T-helper 2 cell treated with Interferon-gamma antibody and Interleukin-4, amounts not matched to agents 100 ng/mL and 5 ng/mL, for 36 hours (primary cell): ENCODE measurements around the gene LAMA4. TPM values are rescaled to one million over a fixed set of nuclear protein-coding genes. Genes with fewer than 3 reads are reported as not detected.

Source experiments
- intact Hi-C: fragments of 100-400 bp; cut with micrococcal nuclease; formaldehyde crosslinking; loops from one replicate; pipeline ENCODE4 v1.15.1; 2023
- total RNA-seq: library from RNA; stranded (reverse); gene quantifications from 2 replicates; pipeline ENCODE4 v1.2.3, GENCODE V29; 2022

Gene LAMA4
- total RNA-seq, 1 donor from 2014 or later: not detected

- intact Hi-C loops: no loop called here
These were observed 24.9 kb upstream of the LAMA4 start for GRCh38 chr6:112279031-112279935.

DNA sequence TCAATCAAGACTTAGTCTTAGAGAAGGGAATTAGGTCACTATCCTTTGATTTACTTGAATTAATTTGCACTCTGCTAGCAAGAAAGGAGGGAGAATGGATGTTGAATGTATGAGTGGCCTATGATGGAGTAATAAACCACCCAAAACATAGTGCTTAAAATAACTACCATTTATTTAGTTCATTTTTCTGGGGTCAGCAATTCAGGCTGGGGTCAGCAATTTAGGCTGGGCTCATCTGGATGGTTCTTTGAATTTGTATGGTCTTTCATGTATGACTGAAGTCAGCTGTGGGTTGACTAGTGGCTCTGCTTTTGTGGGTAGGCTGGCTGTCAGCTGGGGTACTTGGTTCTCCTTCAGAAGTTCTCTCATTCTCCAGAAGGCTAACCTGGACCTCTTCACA lies 21.0 kb upstream of the LAMA4 start:
- intact Hi-C loops: no loop called here

- intact Hi-C loops: no loop called here
These were observed 20.4 kb upstream of the LAMA4 start for GRCh38 chr6:112274774-112275173.

- intact Hi-C loops: no loop called here
These were observed 18.4 kb upstream of the LAMA4 start for GRCh38 chr6:112272799-112273198.

- intact Hi-C loops: no loop called here
These were observed 16.4 kb upstream of the LAMA4 start for GRCh38 chr6:112270756-112271155.

DNA sequence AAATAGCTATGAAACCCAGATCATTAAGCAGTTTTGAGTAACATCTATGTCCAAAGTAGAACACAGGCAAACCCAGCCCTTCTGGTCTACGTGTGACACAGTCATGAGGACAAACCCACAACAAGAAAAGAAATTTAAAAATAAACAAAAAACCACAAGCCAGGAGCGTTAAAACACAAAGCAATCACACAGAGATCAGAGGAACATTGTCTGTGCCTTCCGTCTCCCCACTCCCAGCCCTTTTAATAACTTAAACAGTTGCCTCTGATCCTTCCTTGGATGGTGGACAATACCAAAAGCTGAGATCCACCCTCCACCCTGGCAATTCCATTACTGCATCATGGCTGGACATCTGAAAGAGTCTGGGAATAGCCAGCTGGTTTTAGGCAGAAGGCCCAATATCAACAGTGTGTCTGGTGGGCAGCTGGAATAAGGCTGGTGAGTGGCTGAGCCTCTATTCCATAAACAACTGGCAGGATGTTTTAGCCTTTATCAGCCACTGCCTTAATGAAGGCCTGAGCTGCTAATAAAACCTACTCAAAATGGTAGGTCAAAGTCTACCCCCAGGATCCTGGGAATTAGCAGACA lies 15.7 kb upstream of the LAMA4 start:
- intact Hi-C loops: no loop called here

DNA sequence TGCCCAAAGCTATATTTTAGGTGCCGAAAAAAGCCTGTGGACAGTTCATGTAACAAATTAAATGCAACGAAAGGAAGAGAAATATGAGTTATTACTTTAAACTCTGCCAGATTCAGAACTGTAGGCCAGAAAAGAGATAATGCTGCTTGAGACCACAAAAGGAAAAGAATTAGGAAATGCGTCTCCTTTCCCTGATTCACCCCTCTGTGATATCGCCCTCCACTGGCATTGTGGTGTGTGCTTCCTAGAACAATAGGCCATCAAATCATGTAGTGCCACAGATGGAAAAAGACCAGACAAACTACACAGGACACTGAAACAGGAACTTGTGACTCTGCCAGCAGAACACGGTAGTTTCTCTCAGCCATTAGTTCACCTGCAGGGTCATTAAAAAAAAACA lies 14.7 kb upstream of the LAMA4 start:
- intact Hi-C loops: no loop called here

GRCh38 chr6:112268654-112269053 lies 14.3 kb upstream of the LAMA4 start:
- intact Hi-C loops: no loop called here

- intact Hi-C loops: no loop called here
These were observed 13.7 kb upstream of the LAMA4 start for GRCh38 chr6:112268019-112268418.

DNA sequence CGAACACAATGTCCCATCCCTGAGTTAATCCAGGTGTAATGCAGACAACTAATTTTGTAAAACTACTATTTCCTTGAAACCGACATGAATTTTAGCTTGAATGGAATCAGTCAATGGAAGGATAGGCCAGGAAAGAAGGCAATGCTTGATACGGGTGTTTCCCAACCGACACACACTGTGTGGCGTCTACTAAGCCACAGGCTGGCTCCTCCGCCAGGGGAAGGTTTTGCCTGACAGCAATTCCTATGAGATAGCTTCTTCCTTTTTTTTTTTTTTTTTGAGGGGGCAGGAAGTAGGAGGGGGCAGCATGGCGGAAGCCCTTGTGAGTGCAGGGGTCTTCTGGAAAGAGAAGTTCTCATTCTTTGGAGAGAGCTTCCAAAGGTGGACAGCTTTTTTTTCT lies 12.0 kb upstream of the LAMA4 start:
- intact Hi-C loops: no loop called here

DNA sequence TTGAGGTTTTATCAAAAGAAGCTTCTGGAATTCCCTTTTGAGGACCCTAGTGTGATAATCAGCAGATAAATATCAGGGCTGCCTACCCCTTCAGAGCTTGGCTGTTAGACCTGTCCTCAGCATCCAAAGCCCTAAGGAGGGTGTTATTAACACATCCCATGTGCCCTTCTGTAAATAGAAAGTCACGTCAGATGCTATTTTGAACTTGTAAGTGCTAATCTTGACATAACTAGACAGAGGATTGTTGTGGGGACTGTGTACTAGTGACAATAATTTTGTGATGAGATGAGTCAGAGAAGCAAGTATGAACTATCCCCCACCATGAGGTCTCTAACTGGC lies 4.9 kb upstream of the LAMA4 start:
- intact Hi-C loops: no loop called here

DNA sequence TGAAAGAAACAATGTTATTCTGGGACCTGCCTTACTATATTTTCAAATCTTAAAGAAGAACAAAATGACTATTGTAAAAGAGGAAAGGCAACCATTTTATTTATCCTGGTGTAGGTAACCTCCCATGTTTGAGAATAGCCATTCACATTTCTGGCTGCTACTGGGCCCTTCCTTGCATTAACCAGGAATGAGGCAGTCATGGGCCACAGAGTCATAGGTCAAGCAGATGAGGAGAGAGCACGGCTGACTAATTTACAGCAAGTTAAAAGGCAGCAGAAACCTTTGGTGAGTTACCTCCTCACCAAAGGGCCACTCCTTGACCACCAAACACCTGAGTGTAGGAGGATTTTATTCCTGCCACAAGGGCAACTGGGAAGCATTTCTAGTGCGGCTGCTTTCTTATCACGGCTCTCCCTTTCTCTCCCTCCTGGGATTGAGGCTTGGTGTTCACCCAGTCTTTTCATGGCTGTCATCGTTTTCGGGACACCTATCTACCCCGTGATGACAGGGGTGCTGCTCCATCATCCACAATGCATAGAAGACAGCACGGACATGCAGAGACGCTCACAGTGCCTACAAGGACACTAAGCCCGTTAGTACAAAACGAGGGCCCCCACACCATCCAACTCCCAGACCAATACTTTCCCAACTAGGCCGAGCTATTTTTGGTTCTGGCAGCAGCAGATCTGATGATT lies 4.4 kb upstream of the LAMA4 start:
- intact Hi-C loops: no loop called here

GRCh38 chr6:112257178-112257855 lies 3.0 kb upstream of the LAMA4 start:
- intact Hi-C loops: no loop called here

GRCh38 chr6:112254921-112255320 lies 554 bp upstream of the LAMA4 start:
- intact Hi-C loops: loop anchor here (5.0 kb wide), 1 partner anchor 32 kb away; no protein-coding TSS in a partner anchor

DNA sequence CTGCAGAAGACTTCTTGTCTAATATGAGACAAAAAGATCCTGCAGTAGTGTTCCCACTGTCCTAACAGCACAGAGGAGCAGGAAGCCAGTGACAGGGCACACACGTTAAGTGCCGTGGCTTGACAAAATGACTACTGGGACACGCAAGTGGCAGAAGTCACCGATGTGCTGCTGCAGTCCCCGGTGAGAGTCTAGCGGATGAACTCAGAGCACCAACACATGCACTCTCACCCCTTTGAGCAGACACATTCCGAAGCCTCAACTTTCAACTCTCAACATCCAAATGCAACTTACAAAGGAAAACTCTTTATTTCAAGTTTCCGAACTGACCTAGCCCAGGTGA lies 898 bp downstream of the LAMA4 start:
- intact Hi-C loops: loop anchor here (5.0 kb wide), 1 partner anchor 34 kb away; no protein-coding TSS in a partner anchor

DNA sequence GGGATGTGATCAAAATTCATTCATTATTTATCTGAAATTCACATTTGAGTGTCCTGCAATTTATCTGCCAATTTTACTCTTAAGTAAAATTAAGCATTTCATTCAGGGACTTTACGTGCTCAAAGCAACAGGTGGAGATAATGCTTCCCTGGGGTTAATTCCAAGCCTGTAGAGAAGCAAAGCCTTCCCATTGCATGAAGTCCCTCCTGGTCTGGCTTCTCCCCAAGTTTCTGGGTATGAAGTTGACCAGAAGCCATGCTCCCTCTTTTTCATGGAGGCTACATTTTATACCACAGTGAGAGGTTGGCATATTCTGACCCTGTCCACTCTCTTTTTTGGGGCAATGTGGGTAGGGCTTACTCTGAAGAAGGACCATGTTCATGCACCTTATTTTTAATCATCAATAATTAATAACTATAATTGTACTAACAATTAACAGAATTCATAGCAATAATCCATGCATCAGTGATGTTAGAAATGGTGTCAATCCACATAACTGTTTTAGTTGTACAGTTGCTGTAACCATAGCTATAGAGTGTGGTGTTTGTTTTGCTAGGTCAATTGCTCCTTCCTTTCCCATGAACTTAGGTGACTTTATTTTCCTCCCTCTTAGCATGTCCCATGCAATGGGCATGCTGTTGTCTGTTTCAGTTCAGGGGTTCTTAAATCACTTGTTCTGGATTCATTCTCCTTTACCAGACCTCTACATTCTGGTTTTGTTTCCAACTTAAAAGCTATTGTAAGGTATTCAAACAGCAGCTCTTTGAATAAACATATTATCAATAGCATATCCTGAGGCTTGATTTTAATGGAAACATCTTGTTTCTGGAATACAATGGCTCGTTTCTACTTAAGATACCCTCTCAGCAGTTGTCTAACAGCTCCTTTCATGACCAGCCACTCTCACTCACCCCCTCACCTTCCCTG lies 1.5 kb downstream of the LAMA4 start:
- intact Hi-C loops: loop anchor here (5.0 kb wide), 1 partner anchor 34 kb away; no protein-coding TSS in a partner anchor

- intact Hi-C loops: loop anchor here (5.0 kb wide), 1 partner anchor 36 kb away; no protein-coding TSS in a partner anchor
These were observed 3.0 kb downstream of the LAMA4 start for GRCh38 chr6:112251171-112251875.

- intact Hi-C loops: no loop called here
These were observed 4.9 kb downstream of the LAMA4 start for GRCh38 chr6:112249489-112249888.

GRCh38 chr6:112247275-112247674 lies 7.1 kb downstream of the LAMA4 start:
- intact Hi-C loops: no loop called here
